ENCODE measurements around the gene NOX4.
"Not testable (repeated sequence)": the region's sequence is repeated elsewhere in the genome, so short reads cannot be mapped to it uniquely, and the experiment has no call there.

DNA sequence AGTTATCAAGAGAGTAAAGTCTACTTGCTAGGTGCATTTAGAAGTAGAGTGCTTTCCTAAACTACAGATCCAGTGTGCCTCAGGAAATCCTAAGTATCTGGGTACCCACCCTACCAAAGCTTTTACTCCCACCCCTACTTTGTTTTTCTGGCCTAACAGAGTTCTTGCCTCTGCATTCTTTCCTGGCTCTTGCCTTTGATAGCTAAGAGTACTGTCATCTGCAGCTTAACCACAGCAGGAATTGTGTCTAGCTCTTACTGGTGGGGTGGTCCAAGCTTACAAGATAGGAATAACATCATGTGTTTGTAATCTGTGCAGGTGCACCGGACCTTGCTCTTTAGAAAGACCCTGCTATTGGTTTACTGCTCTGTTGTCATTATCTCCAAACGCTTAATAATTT lies 82.7 kb downstream of the NOX4 start:
- TF ChIP-seq CTCF, POLR2A, POLR2AphosphoS5 (IDR thresholded peaks at IDR 0.05): not testable (repeated sequence)
